H1 (cell line): Measurements from ENCODE around the gene NPIPA5. TPM values are rescaled to one million over a fixed set of nuclear protein-coding genes. Genes with fewer than 3 reads are reported as not detected.
"Not testable (repeated sequence)": the region's sequence is repeated elsewhere in the genome, so short reads cannot be mapped to it uniquely, and the experiment has no call there.

Experiments used
- CTCF ChIA-PET: fragments of 300-600 bp; sonication (Branson Sonifier 250); formaldehyde crosslinking; loops from one replicate; lab custom pipeline; 2021; ENCODE audit not compliant: partially characterized antibody; lab: Charles Lee
- POLR2A ChIA-PET: fragments of 300-600 bp; sonication (Branson Sonifier 250); formaldehyde crosslinking; loops from one replicate; lab custom pipeline; 2021; ENCODE audit warnings: inconsistent platforms; ENCODE audit not compliant: partially characterized antibody; lab: Charles Lee
- DNase-seq, 2 experiments: peaks; one replicate each; pipeline versions ENCODE4 v3.0.0 to v3.0.0-alpha.2; 2010 to 2022; ENCODE audit warnings: low spot score in 2 of 2, low read depth in 1 of 2, mixed read lengths in 1 of 2
- FAIRE-seq: peaks from 2 replicates; lab custom pipeline; 2011; peaks lifted over from hg19 to GRCh38; lab: Jason Lieb, UNC
- H2AFZ ChIP-seq: 2 replicates; pipeline ENCODE4 v1.8.1; 2012; ENCODE audit warnings: low read length, inconsistent platforms
- H2AK5ac ChIP-seq: 2 replicates; pipeline ENCODE4 v1.6.1; 2013; ENCODE audit warnings: low read depth, low read length
- H2BK120ac ChIP-seq: replicated peaks from 2 replicates; pipeline ENCODE3; 2013; ENCODE audit warnings: low read depth, low read length, inconsistent platforms
- H2BK12ac ChIP-seq: 2 replicates; pipeline ENCODE4 v1.6.1; 2013; ENCODE audit warnings: low read depth, low read length
- H2BK15ac ChIP-seq: 2 replicates; pipeline ENCODE4 v1.6.1; 2013; ENCODE audit warnings: low read length
- H2BK20ac ChIP-seq: 2 replicates; pipeline ENCODE4 v1.6.1; 2013; ENCODE audit warnings: low read length
- H2BK5ac ChIP-seq: 2 replicates; pipeline ENCODE4 v1.6.1; 2013; ENCODE audit warnings: low read depth, low read length
- H3K14ac ChIP-seq: 2 replicates; pipeline ENCODE4 v1.6.1; 2013; ENCODE audit warnings: inconsistent platforms; ENCODE audit not compliant: insufficient read length
- H3K18ac ChIP-seq: 2 replicates; pipeline ENCODE4 v1.6.1; 2013; ENCODE audit warnings: low read length; ENCODE audit errors: extremely low read depth
- H3K23ac ChIP-seq: 2 replicates; pipeline ENCODE4 v1.6.1; 2013; ENCODE audit warnings: inconsistent platforms; ENCODE audit not compliant: insufficient read length
- H3K23me2 ChIP-seq: 2 replicates; pipeline ENCODE4 v1.6.1; 2013; ENCODE audit warnings: low read depth, low read length
- H3K27ac ChIP-seq: 2 replicates; pipeline ENCODE4 v1.6.1; 2011; ENCODE audit warnings: low read depth, low read length, inconsistent platforms
- H3K27me3 ChIP-seq, 4 experiments: replicated peaks in 1 of 4; 1 replicate in 1 of 4; 2 replicates in 3 of 4; pipeline versions ENCODE4 v1.6.1 to v1.8.1; 2011 to 2013; ENCODE audit warnings: low read length in 3 of 4, mild to moderate bottlenecking in 3 of 4, inconsistent platforms in 2 of 4, mixed read lengths in 2 of 4, moderate library complexity in 1 of 4; ENCODE audit not compliant: control insufficient read depth in 3 of 4, insufficient read depth in 3 of 4; ENCODE audit errors: extremely low read depth in 1 of 4
- H3K36me3 ChIP-seq, 4 experiments: 2 replicates each; pipeline versions ENCODE4 v1.6.1 to v1.8.1; 2011 to 2013; ENCODE audit warnings: mild to moderate bottlenecking in 4 of 4, low read length in 3 of 4, moderate library complexity in 2 of 4, control low read depth in 1 of 4, inconsistent platforms in 1 of 4; ENCODE audit not compliant: insufficient read depth in 4 of 4, control insufficient read depth in 2 of 4
- H3K4ac ChIP-seq: replicated peaks from 2 replicates; pipeline ENCODE3; 2013; ENCODE audit warnings: low read length, low read depth, mixed read lengths, inconsistent platforms; ENCODE audit not compliant: insufficient read length
- H3K4me1 ChIP-seq, 4 experiments: replicated peaks in 1 of 4; 1 replicate in 1 of 4; 2 replicates in 3 of 4; pipeline versions ENCODE4 v1.6.1 to v1.8.1; 2011 to 2013; ENCODE audit warnings: low read length in 3 of 4, inconsistent platforms in 2 of 4, mixed read lengths in 1 of 4; ENCODE audit not compliant: insufficient read depth in 4 of 4, control insufficient read depth in 3 of 4
- H3K4me2 ChIP-seq, 2 experiments: 2 replicates each; pipeline versions ENCODE4 v1.6.1 to v1.8.1; 2011 to 2013; ENCODE audit warnings: low read depth in 2 of 2, low read length in 2 of 2, control low read depth in 1 of 2, inconsistent platforms in 1 of 2, mild to moderate bottlenecking in 1 of 2; ENCODE audit not compliant: insufficient read depth in 1 of 2
- H3K4me3 ChIP-seq, 4 experiments: fragments of 200-600, 300-600 bp in 1 of 4; sonication (generic), shearing (Covaris generic), sonication (Bioruptor Twin) in 1 of 4; 2 replicates each; pipeline versions ENCODE4 v1.5.1 to v1.8.1; 2011 to 2016; ENCODE audit warnings: low read length in 4 of 4, low read depth in 3 of 4, control low read depth in 2 of 4, inconsistent platforms in 2 of 4, mild to moderate bottlenecking in 2 of 4, mixed read lengths in 1 of 4, moderate library complexity in 1 of 4; ENCODE audit not compliant: insufficient read depth in 2 of 4; ENCODE audit errors: extremely low read depth in 1 of 4
- H3K56ac ChIP-seq: replicated peaks from 2 replicates; pipeline ENCODE3; 2013; ENCODE audit warnings: low read depth, mild to moderate bottlenecking, mixed read lengths, low read length, inconsistent platforms; ENCODE audit not compliant: insufficient read length
- H3K79me1 ChIP-seq: 2 replicates; pipeline ENCODE4 v1.6.1; 2013; ENCODE audit warnings: low read depth, low read length, control low read depth
- H3K79me2 ChIP-seq, 2 experiments: 2 replicates each; pipeline versions ENCODE4 v1.6.1 to v1.8.1; 2012 to 2013; ENCODE audit warnings: low read length in 2 of 2, mild to moderate bottlenecking in 2 of 2, inconsistent platforms in 1 of 2; ENCODE audit not compliant: insufficient read depth in 2 of 2, control insufficient read depth in 1 of 2
- H3K9ac ChIP-seq, 4 experiments: replicated peaks in 1 of 4; 1 replicate in 1 of 4; 2 replicates in 3 of 4; pipeline versions ENCODE4 v1.6.1 to v1.8.1; 2011 to 2013; ENCODE audit warnings: low read depth in 3 of 4, low read length in 3 of 4, control low read depth in 2 of 4, mild to moderate bottlenecking in 2 of 4, moderate library complexity in 2 of 4, inconsistent platforms in 1 of 4; ENCODE audit errors: extremely low read depth in 1 of 4
- H3K9me3 ChIP-seq, 2 experiments: 2 replicates each; pipeline versions ENCODE4 v1.6.1 to v1.8.1; 2012 to 2013; ENCODE audit warnings: mild to moderate bottlenecking in 2 of 2, moderate library complexity in 2 of 2, control low read depth in 1 of 2, inconsistent platforms in 1 of 2, low read depth in 1 of 2, low read length in 1 of 2, mixed read lengths in 1 of 2; ENCODE audit not compliant: insufficient read depth in 2 of 2
- H4K20me1 ChIP-seq, 2 experiments: replicated peaks in 1 of 2; 2 replicates each; pipeline versions ENCODE3 to v1.8.1; 2011 to 2013; ENCODE audit warnings: inconsistent platforms in 2 of 2, low read length in 2 of 2, mild to moderate bottlenecking in 1 of 2; ENCODE audit not compliant: insufficient read depth in 2 of 2, control insufficient read depth in 1 of 2
- H4K5ac ChIP-seq: 2 replicates; pipeline ENCODE4 v1.6.1; 2013; ENCODE audit warnings: low read length, low read depth, mixed read lengths, inconsistent platforms; ENCODE audit not compliant: insufficient read length
- H4K8ac ChIP-seq: 2 replicates; pipeline ENCODE4 v1.8.0; 2013; ENCODE audit warnings: mild to moderate bottlenecking, moderate library complexity, low read length, inconsistent platforms; ENCODE audit not compliant: insufficient read depth; ENCODE audit errors: extremely low read depth
- H4K91ac ChIP-seq: replicated peaks from 2 replicates; pipeline ENCODE3; 2013; ENCODE audit warnings: low read length, mixed read lengths, inconsistent platforms; ENCODE audit not compliant: insufficient read length
- WGBS, 2 experiments: shearing (Covaris generic) in 1 of 2; methylation state at CpG; one replicate each; pipeline versions ENCODE4 v1.1.6 to v1.1.7; 2013 to 2015; ENCODE audit warnings: low lambda C conversion rate in 2 of 2, mixed read lengths in 2 of 2, inconsistent platforms in 1 of 2, low coverage in 1 of 2, missing lambda C conversion rate in 1 of 2; ENCODE audit not compliant: insufficient replicate concordance in 2 of 2, insufficient coverage in 1 of 2, insufficient read length in 1 of 2; ENCODE audit errors: extremely low coverage in 1 of 2, missing lambda C conversion rate in 1 of 2; 5-methylcytosine and 5-hydroxymethylcytosine counted together
- polyA plus RNA-seq, 7 experiments: library from polyadenylated mRNA; depleted of rRNA in 3 of 7; stranded (reverse) in 5 of 7; unstranded in 2 of 7; fragments of >200 nt in 5 of 7; fragments of 200-250 nt in 2 of 7; gene quantifications; 1 replicate in 5 of 7; 2 replicates in 1 of 7; 4 replicates in 1 of 7; pipeline versions ENCODE4 v1.2.1 to v1.2.3, GENCODE V29; 2011 to 2013; ENCODE audit warnings: missing spikeins in 2 of 7, mixed read lengths in 2 of 7
- total RNA-seq: library from RNA; stranded (reverse); fragmentation: NEBNext Ultra II Directional; extraction: Animal tissue kit (Norgen Biotek cat#: 25700); gene quantifications from 2 replicates; pipeline ENCODE4 v1.2.1, GENCODE V29; 2021

Gene NPIPA5
- total and polyA plus RNA-seq, 2 of the 8 experiments (the other 6 are each of a cell fraction or from before 2014, with no cell fraction given) = 0.61 to 4.1 TPM

- no CpG with 5 or more reads among the region's 11 CpGs for WGBS, 2 experiments
Measured at GRCh38 chr16:15351251-15351650, 26.8 kb downstream of the NPIPA5 start.

GRCh38 chr16:15348721-15349120, 29.4 kb downstream of the NPIPA5 start:
- H3K9ac ChIP-seq, H3K4ac ChIP-seq, H3K79me1 ChIP-seq, H3K23ac ChIP-seq, H4K8ac ChIP-seq, H2BK120ac ChIP-seq, H2AK5ac ChIP-seq, H2BK20ac ChIP-seq, H3K4me1 ChIP-seq, H4K20me1 ChIP-seq, H3K14ac ChIP-seq, H3K23me2 ChIP-seq, H2BK5ac ChIP-seq, H2AFZ ChIP-seq, DNase-seq, H3K56ac ChIP-seq, POLR2A ChIA-PET, H3K18ac ChIP-seq, H3K4me3 ChIP-seq, FAIRE-seq, H2BK12ac ChIP-seq, H3K79me2 ChIP-seq, H2BK15ac ChIP-seq, H4K5ac ChIP-seq, H3K4me2 ChIP-seq, H3K27me3 ChIP-seq, H3K27ac ChIP-seq, H4K91ac ChIP-seq, H3K36me3 ChIP-seq, CTCF ChIA-PET, H3K9me3 ChIP-seq: not testable (repeated sequence)
- no CpG with 5 or more reads among the region's 7 CpGs for WGBS, 2 experiments

More at GRCh38 chr16:15351251-15351650, 26.8 kb downstream of the NPIPA5 start:
- H4K5ac ChIP-seq, H2AFZ ChIP-seq, H2BK20ac ChIP-seq, H3K9me3 ChIP-seq, H3K9ac ChIP-seq, H3K18ac ChIP-seq, H2BK15ac ChIP-seq, H3K36me3 ChIP-seq, H3K4me2 ChIP-seq, DNase-seq, H4K8ac ChIP-seq, H4K20me1 ChIP-seq, H3K4ac ChIP-seq, H3K23me2 ChIP-seq, H3K56ac ChIP-seq, H2BK120ac ChIP-seq, H2AK5ac ChIP-seq, H3K79me1 ChIP-seq, H3K27ac ChIP-seq, H3K4me3 ChIP-seq, H2BK12ac ChIP-seq, H3K79me2 ChIP-seq, H3K27me3 ChIP-seq, FAIRE-seq, H4K91ac ChIP-seq, POLR2A ChIA-PET, H3K23ac ChIP-seq, H3K14ac ChIP-seq, CTCF ChIA-PET, H2BK5ac ChIP-seq, H3K4me1 ChIP-seq: not testable (repeated sequence)
